Measurements from ENCODE around the gene NTM. TPM values are rescaled to one million over a fixed set of nuclear protein-coding genes. Genes with fewer than 3 reads are reported as not detected.
A peak's percentile ranks its signal among the peaks of the same experiment; 100 is the strongest.

NTM gene
- total and polyA plus RNA-seq, 12 donors = 0.43 to 3.0 (median 1.3) TPM

DNA sequence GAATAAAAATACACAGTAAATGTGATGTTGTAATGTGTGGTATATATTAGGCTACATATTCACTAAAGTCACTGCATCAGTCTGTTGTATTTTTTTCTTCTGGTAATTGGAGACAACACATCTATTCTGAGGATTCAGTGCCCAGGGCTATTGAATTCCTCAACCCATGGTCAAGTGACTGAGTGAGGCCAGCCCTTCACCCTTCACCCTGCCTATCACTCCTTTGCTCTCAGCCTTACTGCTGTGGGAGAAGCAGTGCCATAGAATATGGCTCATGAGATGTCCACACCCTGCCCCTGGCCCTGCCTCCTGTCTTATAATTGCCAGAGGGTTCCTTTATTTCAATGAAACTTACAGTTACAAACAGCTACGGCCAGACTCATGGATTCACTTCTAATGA, 295.6 kb downstream of the NTM start:
- H3K9me3 ChIP-seq = no peaks in the 10 kb centered on the region
- H3K27ac ChIP-seq = no peak overlapping the region
- no peaks in the 10 kb centered on the region for H3K36me3 ChIP-seq
- ATAC-seq (no peak), DNase-seq (no peak)
- intact Hi-C loops (cut with DNase I) = loop anchor here in 2 of 10 donors (5.0 to 10.0 kb wide), 2 partner anchors 79 to 81 kb away; no protein-coding TSS in a partner anchor
- TF ChIP-seq, protein P1, sequence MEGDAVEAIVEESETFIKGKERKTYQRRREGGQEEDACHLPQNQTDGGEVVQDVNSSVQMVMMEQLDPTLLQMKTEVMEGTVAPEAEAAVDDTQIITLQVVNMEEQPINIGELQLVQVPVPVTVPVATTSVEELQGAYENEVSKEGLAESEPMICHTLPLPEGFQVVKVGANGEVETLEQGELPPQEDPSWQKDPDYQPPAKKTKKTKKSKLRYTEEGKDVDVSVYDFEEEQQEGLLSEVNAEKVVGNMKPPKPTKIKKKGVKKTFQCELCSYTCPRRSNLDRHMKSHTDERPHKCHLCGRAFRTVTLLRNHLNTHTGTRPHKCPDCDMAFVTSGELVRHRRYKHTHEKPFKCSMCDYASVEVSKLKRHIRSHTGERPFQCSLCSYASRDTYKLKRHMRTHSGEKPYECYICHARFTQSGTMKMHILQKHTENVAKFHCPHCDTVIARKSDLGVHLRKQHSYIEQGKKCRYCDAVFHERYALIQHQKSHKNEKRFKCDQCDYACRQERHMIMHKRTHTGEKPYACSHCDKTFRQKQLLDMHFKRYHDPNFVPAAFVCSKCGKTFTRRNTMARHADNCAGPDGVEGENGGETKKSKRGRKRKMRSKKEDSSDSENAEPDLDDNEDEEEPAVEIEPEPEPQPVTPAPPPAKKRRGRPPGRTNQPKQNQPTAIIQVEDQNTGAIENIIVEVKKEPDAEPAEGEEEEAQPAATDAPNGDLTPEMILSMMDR (IDR thresholded peaks at IDR 0.05) = no peak
- WGBS, 2 donors = 86 to 90% methylated on average over 1 of the region's 1 CpG
- H3K4me3 ChIP-seq = no peak overlapping the region
- H3K4me1 ChIP-seq = no peaks in the 10 kb centered on the region
- H3K27me3 ChIP-seq = peaks cover 0 to 19% (median 5%) of the 10 kb centered on the region in 7 donors

DNA sequence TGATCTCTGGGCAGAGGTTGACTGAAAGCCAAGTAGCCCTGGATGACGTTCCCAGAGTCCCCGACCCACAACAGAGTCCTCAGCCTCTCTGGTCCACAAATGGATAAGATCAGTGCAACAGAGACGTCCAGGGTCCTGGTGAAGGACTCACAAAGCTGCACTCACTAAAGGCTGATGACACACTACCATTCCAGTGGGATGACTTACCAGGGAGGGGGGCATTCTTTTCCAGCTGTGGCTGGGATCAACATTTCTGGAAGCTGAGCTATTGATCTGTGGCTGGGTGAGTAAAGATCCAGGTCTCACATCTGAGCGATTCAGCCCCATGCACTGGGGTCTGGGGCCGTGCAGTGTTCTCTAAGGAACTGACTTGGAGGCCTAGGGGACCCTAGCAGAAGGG, 296.2 kb downstream of the NTM start:
- no peak overlapping the region for H3K27ac ChIP-seq
- H3K27me3 ChIP-seq = peaks cover 0 to 19% (median 5%) of the 10 kb centered on the region in 7 donors
- TF ChIP-seq, protein P1 (IDR thresholded peaks at IDR 0.05) = no peak
- no peak for ATAC-seq
- no peaks in the 10 kb centered on the region for H3K4me1 ChIP-seq
- intact Hi-C loops (cut with DNase I) = loop anchor here in 2 of 10 donors (5.0 to 10.0 kb wide), 2 partner anchors 79 to 82 kb away; no protein-coding TSS in a partner anchor
- H3K4me3 ChIP-seq = no peak overlapping the region
- no peak for DNase-seq
- H3K36me3 ChIP-seq = no peaks in the 10 kb centered on the region
- H3K9me3 ChIP-seq = no peaks in the 10 kb centered on the region
- 78 to 79% methylated on average over 5 of the region's 5 CpGs for WGBS, 2 donors

DNA sequence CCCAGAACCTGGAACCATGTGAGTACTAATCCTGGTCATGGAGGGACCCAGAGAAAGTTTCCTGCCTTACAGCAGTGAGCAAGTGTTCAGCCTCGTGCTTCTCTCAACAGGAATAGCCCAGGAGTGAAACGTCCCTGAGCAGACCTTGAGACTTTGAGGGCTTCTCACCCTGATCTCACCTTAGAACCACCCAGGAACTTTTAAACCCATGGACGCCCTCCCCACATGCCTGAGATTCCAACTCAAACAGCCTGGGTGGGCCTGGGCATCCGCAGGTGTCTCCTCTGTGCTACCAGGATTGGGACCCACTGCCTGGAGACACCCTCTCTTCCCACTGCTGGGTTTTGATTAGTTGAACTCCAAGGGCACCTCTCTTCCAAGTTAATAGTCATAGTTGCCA, 297.2 kb downstream of the NTM start:
- intact Hi-C loops (cut with DNase I) = loop anchor here in 2 of 10 donors (5.0 to 10.0 kb wide), 2 partner anchors 80 to 83 kb away; no protein-coding TSS in a partner anchor
- DNase-seq (no peak), ATAC-seq (no peak)
- no peak overlapping the region for H3K27ac ChIP-seq
- 81 to 84% methylated on average over 4 of the region's 4 CpGs for WGBS, 2 donors
- H3K36me3 ChIP-seq = no peaks in the 10 kb centered on the region
- H3K4me1 ChIP-seq = no peaks in the 10 kb centered on the region
- TF ChIP-seq, protein P1 (IDR thresholded peaks at IDR 0.05) = no peak
- no peaks in the 10 kb centered on the region for H3K9me3 ChIP-seq
- H3K27me3 ChIP-seq = peaks cover 0 to 19% (median 5%) of the 10 kb centered on the region in 7 donors
- H3K4me3 ChIP-seq = no peak overlapping the region

- Histone ChIP-seq H3K9me3 (no peaks in the 10 kb centered on the region), H3K4me1 (peaks cover 0 to under 1% (median 0%) of the 10 kb centered on the region in 9 donors), H3K27me3 (peaks cover 0 to 19% (median 5%) of the 10 kb centered on the region in 7 donors), H3K36me3 (no peaks in the 10 kb centered on the region), H3K4me3 (no peak overlapping the region), H3K27ac (no peak overlapping the region)
- DNase-seq = no peak
- TF ChIP-seq, protein P1 (IDR thresholded peaks at IDR 0.05) = peak; percentile 14 to 67 (median 54)
- intact Hi-C loops (cut with DNase I) = loop anchor here in 2 of 10 donors (5.0 to 10.0 kb wide), 2 partner anchors 81 to 84 kb away; no protein-coding TSS in a partner anchor
- WGBS, 2 donors = 31 to 36% methylated on average over 11 of the region's 11 CpGs
- peak in 1 of 8 donors; percentile 24 for ATAC-seq
Observed at GRCh38 chr11:131668500-131669400, 298.3 kb downstream of the NTM start.
